Bronchial epithelial cell (primary cell): Measurements from ENCODE around the gene HPSE. TPM values are rescaled to one million over a fixed set of nuclear protein-coding genes. Genes with fewer than 3 reads are reported as not detected.

Experiments
- DNase-seq: peaks from one replicate; pipeline ENCODE4 v3.0.0-alpha.2; 2010; ENCODE audit warnings: low read depth
- FAIRE-seq: peaks from 2 replicates; lab custom pipeline; 2011; peaks lifted over from hg19 to GRCh38; lab: Jason Lieb, UNC
- H3K27me3 ChIP-seq: 2 replicates; pipeline ENCODE4 v1.5.1; 2011; ENCODE audit warnings: low read length; ENCODE audit not compliant: control insufficient read depth, insufficient read depth
- H3K36me3 ChIP-seq: 2 replicates; pipeline ENCODE4 v1.5.1; 2011; ENCODE audit warnings: low read length; ENCODE audit not compliant: control insufficient read depth, insufficient read depth
- H3K4me3 ChIP-seq: 2 replicates; pipeline ENCODE4 v1.5.1; 2011; ENCODE audit warnings: mild to moderate bottlenecking, low read depth, low read length, control low read depth
- total RNA-seq: library from RNA; depleted of rRNA; stranded (reverse); fragments of >200 nt; gene quantifications from 2 replicates; pipeline ENCODE4 v1.2.1, GENCODE V29; 2014
- TF ChIP-seq, protein P1 (sequence below): IDR thresholded peaks from 2 replicates; pipeline ENCODE4 v1.5.1; 2011; ENCODE audit warnings: mild to moderate bottlenecking, moderate library complexity, low read length, control low read depth, inconsistent platforms; ENCODE audit not compliant: insufficient read depth, severe bottlenecking

The HPSE gene
- total RNA-seq, 1 donor from 2014 or later, result 2.6 TPM

DNA sequence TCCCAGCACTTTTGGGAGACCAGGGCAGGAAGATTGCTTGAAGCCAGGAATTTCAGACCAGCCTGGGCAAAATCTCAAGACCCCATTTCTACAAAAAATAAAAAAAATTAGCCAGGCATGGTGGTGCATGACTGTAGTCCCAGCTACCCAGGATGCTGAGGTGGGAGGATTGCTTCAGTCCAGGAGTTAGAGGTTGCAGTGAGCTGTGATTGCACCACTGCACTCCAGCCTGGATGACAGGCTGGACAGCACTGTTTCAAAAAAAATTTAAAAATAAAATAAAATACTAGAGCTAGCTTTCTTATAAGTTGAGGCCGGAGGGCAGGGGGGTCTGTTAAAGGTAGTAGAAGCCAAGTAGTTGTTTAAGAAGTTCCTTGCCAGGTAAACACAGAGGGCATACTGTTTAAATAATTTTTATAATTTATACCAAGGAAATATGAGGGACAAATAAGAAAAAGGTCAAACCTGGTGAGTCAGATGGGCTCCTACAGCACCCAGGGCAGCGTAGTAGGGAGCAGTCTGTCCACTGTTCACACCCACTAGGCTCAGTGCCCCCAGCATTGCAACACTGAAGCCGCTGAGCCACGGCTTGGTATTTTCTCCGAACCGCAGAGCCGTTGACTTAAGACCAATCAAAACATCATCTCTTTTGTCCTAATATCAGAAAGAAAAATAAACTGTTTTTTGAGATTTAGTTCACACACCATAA, 67.4 kb downstream of the HPSE start:
- H3K4me3 ChIP-seq, result no peak overlapping the region
- no peaks in the 10 kb centered on the region for H3K36me3 ChIP-seq
- FAIRE-seq (no peak), DNase-seq (peak; percentile 59)
- H3K27me3 ChIP-seq, result no peaks in the 10 kb centered on the region
- TF ChIP-seq, protein P1, sequence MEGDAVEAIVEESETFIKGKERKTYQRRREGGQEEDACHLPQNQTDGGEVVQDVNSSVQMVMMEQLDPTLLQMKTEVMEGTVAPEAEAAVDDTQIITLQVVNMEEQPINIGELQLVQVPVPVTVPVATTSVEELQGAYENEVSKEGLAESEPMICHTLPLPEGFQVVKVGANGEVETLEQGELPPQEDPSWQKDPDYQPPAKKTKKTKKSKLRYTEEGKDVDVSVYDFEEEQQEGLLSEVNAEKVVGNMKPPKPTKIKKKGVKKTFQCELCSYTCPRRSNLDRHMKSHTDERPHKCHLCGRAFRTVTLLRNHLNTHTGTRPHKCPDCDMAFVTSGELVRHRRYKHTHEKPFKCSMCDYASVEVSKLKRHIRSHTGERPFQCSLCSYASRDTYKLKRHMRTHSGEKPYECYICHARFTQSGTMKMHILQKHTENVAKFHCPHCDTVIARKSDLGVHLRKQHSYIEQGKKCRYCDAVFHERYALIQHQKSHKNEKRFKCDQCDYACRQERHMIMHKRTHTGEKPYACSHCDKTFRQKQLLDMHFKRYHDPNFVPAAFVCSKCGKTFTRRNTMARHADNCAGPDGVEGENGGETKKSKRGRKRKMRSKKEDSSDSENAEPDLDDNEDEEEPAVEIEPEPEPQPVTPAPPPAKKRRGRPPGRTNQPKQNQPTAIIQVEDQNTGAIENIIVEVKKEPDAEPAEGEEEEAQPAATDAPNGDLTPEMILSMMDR, result no peak

DNA sequence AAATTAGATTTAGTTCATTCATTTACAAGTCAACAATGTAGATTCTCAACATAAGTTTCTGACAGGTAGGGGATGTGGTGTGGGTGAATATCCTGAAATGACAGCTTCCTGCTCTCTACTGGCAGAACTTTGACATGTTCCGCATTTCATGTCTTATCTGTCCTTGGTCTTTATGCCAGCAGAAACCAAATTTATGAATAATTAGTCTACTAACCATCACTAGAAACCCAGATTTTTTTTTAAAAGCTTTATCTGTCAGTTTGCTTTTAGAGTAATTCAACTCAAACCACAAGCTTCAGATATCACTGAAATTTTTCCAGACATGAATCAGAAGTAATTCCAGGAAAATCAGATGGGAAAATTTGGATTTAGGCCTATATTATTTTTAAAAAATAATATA, 68.0 kb downstream of the HPSE start:
- Histone ChIP-seq H3K36me3 (no peaks in the 10 kb centered on the region), H3K27me3 (no peaks in the 10 kb centered on the region), H3K4me3 (no peak overlapping the region)
- TF ChIP-seq, protein P1, result no peak
- FAIRE-seq (no peak), DNase-seq (no peak)

GRCh38 chr4:83263106-83263505, 71.5 kb downstream of the HPSE start:
- FAIRE-seq, result no peak
- H3K36me3 ChIP-seq, result no peaks in the 10 kb centered on the region

DNA sequence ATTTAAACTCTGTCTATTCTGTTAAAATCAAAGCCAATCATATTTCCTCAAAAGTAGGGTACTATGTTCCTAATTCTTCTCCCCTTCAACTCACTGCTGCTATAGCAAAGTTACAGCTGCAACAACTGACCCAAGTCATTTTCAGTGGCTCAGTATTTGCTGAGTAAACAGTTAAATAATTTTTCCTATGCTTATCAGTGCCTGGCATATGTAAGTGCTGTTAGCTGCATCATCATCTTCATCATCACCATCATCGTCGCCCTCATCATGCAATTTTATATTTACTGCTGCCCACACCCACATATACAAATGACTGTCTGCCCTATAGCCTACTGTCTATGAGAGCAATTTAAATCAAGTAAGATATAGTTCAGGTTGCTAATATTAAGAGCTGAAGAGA, 72.0 kb downstream of the HPSE start:
- TF ChIP-seq, protein P1, result no peak
- FAIRE-seq (no peak), DNase-seq (no peak)
- Histone ChIP-seq H3K4me3 (no peak overlapping the region), H3K36me3 (no peaks in the 10 kb centered on the region), H3K27me3 (no peaks in the 10 kb centered on the region)

More at GRCh38 chr4:83263106-83263505, 71.5 kb downstream of the HPSE start:
- TF ChIP-seq, protein P1, result no peak
- no peak overlapping the region for H3K4me3 ChIP-seq
- DNase-seq, result no peak
- H3K27me3 ChIP-seq, result no peaks in the 10 kb centered on the region

- FAIRE-seq (no peak), DNase-seq (no peak)
- Histone ChIP-seq H3K36me3 (no peaks in the 10 kb centered on the region), H3K4me3 (no peak overlapping the region), H3K27me3 (no peaks in the 10 kb centered on the region)
- TF ChIP-seq, protein P1, result no peak
Observed at GRCh38 chr4:83261307-83261706, 73.3 kb downstream of the HPSE start.

DNA sequence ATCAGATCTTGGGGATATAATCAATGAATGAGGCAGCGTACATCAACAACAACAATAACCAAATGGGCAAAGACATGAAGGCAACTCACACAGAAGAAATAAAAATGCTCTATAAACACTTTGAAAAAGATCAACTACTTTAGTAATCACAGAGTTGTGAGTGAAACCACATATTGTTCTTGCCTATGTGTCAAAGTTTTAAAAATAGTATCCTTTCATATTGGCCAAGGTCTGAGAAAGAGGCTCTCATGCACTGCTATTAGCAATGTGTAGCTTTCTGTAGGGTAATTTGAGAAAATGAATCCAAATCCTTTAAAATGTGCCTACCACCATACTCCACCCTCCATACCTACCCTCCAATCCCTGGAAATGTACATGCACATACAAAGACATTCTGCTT, 75.1 kb downstream of the HPSE start:
- FAIRE-seq, result no peak

More for the DNA sequence above, 75.1 kb downstream of the HPSE start:
- TF ChIP-seq, protein P1, result no peak
- Histone ChIP-seq H3K4me3 (no peak overlapping the region), H3K27me3 (no peaks in the 10 kb centered on the region), H3K36me3 (no peaks in the 10 kb centered on the region)
- no peak for DNase-seq
